Loucy (cell line): ENCODE data around the gene TCN1.

ENCODE experiments used
- EZH2phosphoT487 ChIP-seq: fragments of 200-600 bp; IDR thresholded peaks from 2 replicates; pipeline ENCODE4 v1.6.1; 2018; ENCODE audit warnings: antibody characterized with exemption, mild to moderate bottlenecking, moderate library complexity, borderline replicate concordance
- TF ChIP-seq, protein P1 (sequence below): fragments of 200-600 bp; sonication (generic); conservative IDR thresholded peaks from 2 replicates; pipeline ENCODE4 v1.5.1; 2014; ENCODE audit warnings: mild to moderate bottlenecking, antibody characterized with exemption, low read length

DNA sequence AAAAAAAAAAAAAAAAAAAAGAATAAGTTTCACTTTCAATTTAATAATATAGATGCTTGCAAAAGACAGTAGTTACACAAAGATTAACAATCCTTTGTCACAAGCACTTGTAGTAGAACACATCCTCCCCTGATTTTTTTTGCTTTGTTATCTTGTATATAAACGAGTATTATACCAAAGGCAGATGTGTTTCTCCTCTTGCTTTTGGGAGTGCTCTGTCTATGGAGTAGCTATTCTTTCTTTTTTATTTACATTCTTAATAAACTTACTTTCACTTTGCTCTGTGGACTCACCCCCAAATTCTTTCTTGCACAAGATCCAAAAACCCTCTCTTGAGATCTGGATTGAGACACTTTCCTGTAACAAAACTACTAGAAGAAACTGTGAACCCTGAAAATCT is 52.3 kb downstream of the TCN1 start:
- TF ChIP-seq, protein P1, sequence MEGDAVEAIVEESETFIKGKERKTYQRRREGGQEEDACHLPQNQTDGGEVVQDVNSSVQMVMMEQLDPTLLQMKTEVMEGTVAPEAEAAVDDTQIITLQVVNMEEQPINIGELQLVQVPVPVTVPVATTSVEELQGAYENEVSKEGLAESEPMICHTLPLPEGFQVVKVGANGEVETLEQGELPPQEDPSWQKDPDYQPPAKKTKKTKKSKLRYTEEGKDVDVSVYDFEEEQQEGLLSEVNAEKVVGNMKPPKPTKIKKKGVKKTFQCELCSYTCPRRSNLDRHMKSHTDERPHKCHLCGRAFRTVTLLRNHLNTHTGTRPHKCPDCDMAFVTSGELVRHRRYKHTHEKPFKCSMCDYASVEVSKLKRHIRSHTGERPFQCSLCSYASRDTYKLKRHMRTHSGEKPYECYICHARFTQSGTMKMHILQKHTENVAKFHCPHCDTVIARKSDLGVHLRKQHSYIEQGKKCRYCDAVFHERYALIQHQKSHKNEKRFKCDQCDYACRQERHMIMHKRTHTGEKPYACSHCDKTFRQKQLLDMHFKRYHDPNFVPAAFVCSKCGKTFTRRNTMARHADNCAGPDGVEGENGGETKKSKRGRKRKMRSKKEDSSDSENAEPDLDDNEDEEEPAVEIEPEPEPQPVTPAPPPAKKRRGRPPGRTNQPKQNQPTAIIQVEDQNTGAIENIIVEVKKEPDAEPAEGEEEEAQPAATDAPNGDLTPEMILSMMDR, result no peak
- TF ChIP-seq EZH2phosphoT487, result no peak
